Pulmonary artery endothelial cell (primary cell): Measurements from ENCODE around the gene FMNL2. TPM values are rescaled to one million over a fixed set of nuclear protein-coding genes. Genes with fewer than 3 reads are reported as not detected.

Experiments
- DNase-seq: peaks from one replicate; pipeline ENCODE4 v3.0.0-alpha.2; 2011; ENCODE audit warnings: low read depth, low spot score
- total RNA-seq: library from RNA; depleted of rRNA; stranded (reverse); fragments of >200 nt; gene quantifications from 2 replicates; pipeline ENCODE4 v1.2.3, GENCODE V29; 2014

FMNL2 gene
- total RNA-seq, 1 donor from 2014 or later = 26.6 TPM

- DNase-seq = no peak
These were observed 218.5 kb downstream of the FMNL2 start for GRCh38 chr2:152553518-152553917.

- no peak for DNase-seq
These were observed 220.1 kb downstream of the FMNL2 start for GRCh38 chr2:152555048-152555447.

GRCh38 chr2:152556506-152556905 is 221.5 kb downstream of the FMNL2 start:
- DNase-seq = no peak

GRCh38 chr2:152557273-152557888 is 222.4 kb downstream of the FMNL2 start:
- DNase-seq = no peak

GRCh38 chr2:152558158-152558984 is 223.4 kb downstream of the FMNL2 start:
- no peak for DNase-seq

- DNase-seq = no peak
These were observed 224.0 kb downstream of the FMNL2 start for GRCh38 chr2:152559008-152559407.

- DNase-seq = no peak
These were observed 225.2 kb downstream of the FMNL2 start for GRCh38 chr2:152560166-152560565.

GRCh38 chr2:152560873-152561595 is 226.1 kb downstream of the FMNL2 start:
- DNase-seq = no peak

GRCh38 chr2:152562198-152562884 is 227.4 kb downstream of the FMNL2 start:
- DNase-seq = no peak

GRCh38 chr2:152563764-152564163 is 228.8 kb downstream of the FMNL2 start:
- DNase-seq = no peak

- no peak for DNase-seq
These were observed 230.0 kb downstream of the FMNL2 start for GRCh38 chr2:152564754-152565551.

GRCh38 chr2:152565884-152566727 is 231.1 kb downstream of the FMNL2 start:
- DNase-seq = no peak

GRCh38 chr2:152566728-152567069 is 231.7 kb downstream of the FMNL2 start:
- DNase-seq = no peak

GRCh38 chr2:152568531-152568930 is 233.6 kb downstream of the FMNL2 start:
- DNase-seq = no peak

- no peak for DNase-seq
These were observed 234.2 kb downstream of the FMNL2 start for GRCh38 chr2:152569186-152569585.

- DNase-seq = no peak
These were observed 236.2 kb downstream of the FMNL2 start for GRCh38 chr2:152571048-152571766.

- DNase-seq = no peak
These were observed 237.1 kb downstream of the FMNL2 start for GRCh38 chr2:152572031-152572430.

GRCh38 chr2:152573168-152573567 is 238.2 kb downstream of the FMNL2 start:
- DNase-seq = no peak

- no peak for DNase-seq
These were observed 242.6 kb downstream of the FMNL2 start for GRCh38 chr2:152577579-152577978.
